Ascending aorta (tissue), 2 donors: Measurements from ENCODE around the gene NINJ2. TPM values are rescaled to one million over a fixed set of nuclear protein-coding genes. Genes with fewer than 3 reads are reported as not detected.

Experiments used
- DNase-seq, 2 donors: peaks; one replicate each; pipeline ENCODE4 v3.0.0-alpha.2; 2019; ENCODE audit warnings: low spot score in 2 of 2
- H3K27ac ChIP-seq, 2 donors: fragments of 200-600 bp; sonication (generic); one replicate each; pipeline ENCODE4 v1.5.1; 2016 to 2017; ENCODE audit warnings: mild to moderate bottlenecking in 1 of 2
- H3K27me3 ChIP-seq: fragments of 200-600 bp; sonication (generic); one replicate; pipeline ENCODE4 v1.5.1; 2017
- H3K36me3 ChIP-seq, 2 donors: fragments of 200-600 bp; sonication (generic); one replicate each; pipeline ENCODE4 v1.5.1; 2016
- H3K4me1 ChIP-seq, 2 donors: fragments of 200-600 bp; sonication (generic); one replicate each; pipeline ENCODE4 v1.5.1; 2016 to 2017; ENCODE audit warnings: mild to moderate bottlenecking in 1 of 2
- H3K4me3 ChIP-seq, 2 donors: fragments of 200-600 bp; sonication (generic); one replicate each; pipeline ENCODE4 v1.5.1; 2016 to 2017; ENCODE audit warnings: mild to moderate bottlenecking in 1 of 2
- H3K9me3 ChIP-seq, 2 donors: fragments of 200-600 bp; sonication (generic); one replicate each; pipeline ENCODE4 v1.5.1; 2016
- intact Hi-C: fragments of 100-400 bp; cut with DNase I; formaldehyde crosslinking; loops from one replicate; pipeline ENCODE4 v1.15.1; 2023
- total RNA-seq: library from RNA; depleted of rRNA; stranded (reverse); fragments of >200 nt; gene quantifications from one replicate; pipeline ENCODE4 v1.1.0, GENCODE V29; 2016
- TF ChIP-seq, protein P1 (sequence below), 3 experiments: fragments of 200-600 bp in 2 of 3; fragments of 450-650 bp in 1 of 3; sonication (generic) in 2 of 3; IDR thresholded peaks; one replicate each; pipeline ENCODE4 v1.5.1; 2016 to 2019; ENCODE audit warnings: antibody characterized with exemption in 3 of 3, mild to moderate bottlenecking in 1 of 3, moderate library complexity in 1 of 3

NINJ2 gene
- total RNA-seq, 1 donor from 2014 or later = 24.1 TPM

DNA sequence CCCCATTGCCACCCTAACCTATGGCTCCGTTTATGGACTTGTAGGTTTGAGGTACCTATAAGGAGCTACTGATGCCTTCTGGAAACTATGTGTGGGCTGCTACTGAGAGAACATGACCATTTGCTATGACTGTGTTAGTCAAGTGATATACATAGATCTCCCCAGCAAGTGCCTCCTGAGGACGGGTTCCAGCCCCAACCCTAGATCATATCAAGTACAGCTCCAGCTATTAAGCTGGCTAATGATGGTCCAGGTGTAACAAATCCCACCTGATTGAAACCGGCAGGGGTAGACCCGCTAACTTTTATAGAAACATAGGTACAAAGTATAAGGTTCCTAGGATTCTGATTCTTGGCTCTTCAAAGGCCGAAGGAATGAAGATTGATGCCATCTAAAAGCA lies 23.7 kb downstream of the NINJ2 start:
- intact Hi-C loops = loop anchor here (10.0 kb wide), 1 partner anchor 155 kb away; no protein-coding TSS in a partner anchor
- Histone ChIP-seq H3K4me3 (no peak overlapping the region), H3K27ac (peak overlapping the region in 1 of 2 donors; percentile 45), H3K36me3 (no peaks in the 10 kb centered on the region), H3K27me3 (no peaks in the 10 kb centered on the region), H3K4me1 (peaks cover 4 to 11% of the 10 kb centered on the region in 2 donors), H3K9me3 (no peaks in the 10 kb centered on the region)
- TF ChIP-seq, protein P1, sequence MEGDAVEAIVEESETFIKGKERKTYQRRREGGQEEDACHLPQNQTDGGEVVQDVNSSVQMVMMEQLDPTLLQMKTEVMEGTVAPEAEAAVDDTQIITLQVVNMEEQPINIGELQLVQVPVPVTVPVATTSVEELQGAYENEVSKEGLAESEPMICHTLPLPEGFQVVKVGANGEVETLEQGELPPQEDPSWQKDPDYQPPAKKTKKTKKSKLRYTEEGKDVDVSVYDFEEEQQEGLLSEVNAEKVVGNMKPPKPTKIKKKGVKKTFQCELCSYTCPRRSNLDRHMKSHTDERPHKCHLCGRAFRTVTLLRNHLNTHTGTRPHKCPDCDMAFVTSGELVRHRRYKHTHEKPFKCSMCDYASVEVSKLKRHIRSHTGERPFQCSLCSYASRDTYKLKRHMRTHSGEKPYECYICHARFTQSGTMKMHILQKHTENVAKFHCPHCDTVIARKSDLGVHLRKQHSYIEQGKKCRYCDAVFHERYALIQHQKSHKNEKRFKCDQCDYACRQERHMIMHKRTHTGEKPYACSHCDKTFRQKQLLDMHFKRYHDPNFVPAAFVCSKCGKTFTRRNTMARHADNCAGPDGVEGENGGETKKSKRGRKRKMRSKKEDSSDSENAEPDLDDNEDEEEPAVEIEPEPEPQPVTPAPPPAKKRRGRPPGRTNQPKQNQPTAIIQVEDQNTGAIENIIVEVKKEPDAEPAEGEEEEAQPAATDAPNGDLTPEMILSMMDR (IDR thresholded peaks at IDR 0.05) = no peak
- no peak for DNase-seq

DNA sequence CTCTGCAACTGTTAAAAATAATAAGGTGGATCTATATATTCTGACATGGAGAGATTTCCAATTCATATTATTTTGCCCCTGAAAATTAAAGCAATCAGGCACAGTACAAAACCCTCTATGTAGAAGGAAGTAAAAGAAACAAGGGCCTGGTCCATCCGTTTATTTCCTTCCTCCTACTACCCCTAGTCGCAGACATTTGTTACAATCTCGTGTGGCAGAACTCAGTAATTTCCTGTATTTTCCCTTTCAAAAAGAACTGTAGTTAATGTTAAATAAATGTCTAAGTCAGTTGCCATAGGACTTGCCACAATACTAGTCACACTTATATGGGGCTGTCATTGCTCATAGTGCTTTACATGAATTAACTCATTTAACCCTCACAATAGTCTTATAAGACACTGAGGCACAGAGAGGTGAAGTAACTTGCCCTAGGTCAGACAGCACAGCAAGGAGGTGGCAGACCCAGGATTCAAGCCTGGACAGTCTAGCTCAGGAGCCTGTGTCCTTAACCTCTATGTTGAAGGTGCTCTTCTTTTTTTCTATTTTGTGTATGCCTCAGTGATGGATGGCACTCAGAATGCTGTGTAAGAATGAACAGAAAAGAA lies 24.2 kb downstream of the NINJ2 start:
- Histone ChIP-seq H3K36me3 (no peaks in the 10 kb centered on the region), H3K27me3 (no peaks in the 10 kb centered on the region), H3K9me3 (no peaks in the 10 kb centered on the region), H3K4me1 (peaks cover 4 to 11% of the 10 kb centered on the region in 2 donors), H3K27ac (peak overlapping the region in 1 of 2 donors; percentile 45), H3K4me3 (no peak overlapping the region)
- intact Hi-C loops = loop anchor here (10.0 kb wide), 1 partner anchor 154 kb away; no protein-coding TSS in a partner anchor
- no peak for DNase-seq
- TF ChIP-seq, protein P1 (IDR thresholded peaks at IDR 0.05) = no peak

DNA sequence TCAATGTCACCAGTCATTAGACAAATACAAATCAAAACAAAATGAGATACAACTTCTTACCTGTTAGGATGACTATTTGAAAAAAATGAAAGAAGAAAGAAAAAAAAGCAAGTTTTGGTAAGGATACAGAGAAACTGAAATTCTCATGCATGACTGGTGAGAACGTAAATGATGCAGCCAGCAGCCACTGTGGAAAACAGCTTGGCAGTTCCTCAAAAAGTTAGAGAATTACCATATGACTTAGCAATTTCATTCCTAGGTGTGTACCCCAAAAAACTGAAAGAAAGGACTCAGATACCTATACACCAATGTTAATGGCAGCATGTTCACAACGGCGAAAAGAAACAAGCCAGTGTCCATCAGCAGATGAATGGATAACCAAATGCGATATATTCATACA lies 26.6 kb downstream of the NINJ2 start:
- TF ChIP-seq, protein P1 (IDR thresholded peaks at IDR 0.05) = no peak
- no peak overlapping the region for H3K27ac ChIP-seq
- intact Hi-C loops = loop anchor here (10.0 kb wide), 1 partner anchor 152 kb away; no protein-coding TSS in a partner anchor
- DNase-seq = no peak
- H3K27me3 ChIP-seq = no peaks in the 10 kb centered on the region
- peaks cover 0 to 22% of the 10 kb centered on the region in 2 donors for H3K4me1 ChIP-seq
- H3K4me3 ChIP-seq = no peak overlapping the region
- no peaks in the 10 kb centered on the region for H3K9me3 ChIP-seq
- H3K36me3 ChIP-seq = no peaks in the 10 kb centered on the region

DNA sequence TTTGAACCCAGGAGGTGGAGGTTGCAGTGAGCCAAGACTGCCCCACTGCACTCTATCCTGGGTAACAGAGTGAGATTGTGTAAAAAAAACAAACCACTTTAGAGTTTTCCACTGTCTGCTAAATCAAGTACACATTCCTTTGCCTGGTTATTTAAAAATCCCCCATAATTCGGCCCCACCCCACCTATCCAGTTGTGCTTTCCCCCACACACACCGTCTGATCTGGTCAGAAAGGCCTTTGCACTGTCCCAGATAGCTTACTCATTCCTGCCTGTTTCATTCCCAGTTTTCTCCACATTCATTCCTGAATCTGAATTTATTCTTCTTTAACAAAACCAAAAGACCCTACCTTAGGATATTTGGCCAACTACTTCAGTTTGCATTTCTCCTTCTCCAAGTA lies 29.5 kb downstream of the NINJ2 start:
- DNase-seq = no peak
- Histone ChIP-seq H3K4me1 (peaks cover 0 to 37% of the 10 kb centered on the region in 2 donors), H3K27me3 (no peaks in the 10 kb centered on the region), H3K9me3 (no peaks in the 10 kb centered on the region), H3K27ac (peak overlapping the region; percentile 80 to 84), H3K4me3 (no peak overlapping the region), H3K36me3 (no peaks in the 10 kb centered on the region)
- intact Hi-C loops = loop anchor here (2.0 to 10.0 kb wide), 4 partner anchors 13 to 149 kb away; partner anchors contain the start of gene WNK1
- TF ChIP-seq, protein P1 (IDR thresholded peaks at IDR 0.05) = no peak

DNA sequence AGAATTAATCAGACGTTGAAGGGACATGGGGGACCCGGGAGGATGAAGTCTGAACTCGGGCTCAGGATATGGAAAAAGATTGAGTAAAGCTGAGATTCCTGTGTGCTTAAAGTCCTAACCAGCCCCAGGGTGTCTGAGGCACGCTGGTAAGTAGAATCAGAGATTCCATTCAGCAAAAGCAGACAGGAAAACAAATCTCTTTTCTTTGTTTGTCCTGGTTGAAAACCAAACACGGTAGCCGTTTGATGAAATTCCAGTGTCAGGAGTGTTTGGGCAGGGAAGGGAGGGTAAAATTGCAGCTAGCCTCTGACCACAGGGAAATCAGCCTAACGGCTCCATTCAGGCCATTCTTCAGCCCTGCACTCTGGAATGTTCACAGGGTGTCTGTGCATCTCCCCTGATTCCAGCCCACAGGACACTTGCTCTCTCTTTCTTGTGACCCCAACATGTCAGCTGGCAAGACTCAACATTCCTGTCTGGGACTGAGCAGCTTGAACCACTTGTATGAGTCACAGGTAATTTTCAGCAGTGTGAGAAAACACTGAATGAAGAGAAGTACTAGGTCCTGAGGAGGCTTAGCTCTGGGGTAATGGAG lies 31.0 kb downstream of the NINJ2 start:
- Histone ChIP-seq H3K36me3 (no peaks in the 10 kb centered on the region), H3K4me1 (peaks cover 0 to 37% of the 10 kb centered on the region in 2 donors), H3K4me3 (no peak overlapping the region), H3K27ac (peak overlapping the region; percentile 80 to 84), H3K9me3 (no peaks in the 10 kb centered on the region), H3K27me3 (no peaks in the 10 kb centered on the region)
- TF ChIP-seq, protein P1 (IDR thresholded peaks at IDR 0.05) = no peak
- peak in 1 of 2 donors; percentile 82 for DNase-seq
- intact Hi-C loops = loop anchor here (2.0 to 10.0 kb wide), 4 partner anchors 15 to 147 kb away; partner anchors contain the start of gene WNK1
